HCT116 (cell line): Measurements from ENCODE around the gene TMIE. TPM values are rescaled to one million over a fixed set of nuclear protein-coding genes. Genes with fewer than 3 reads are reported as not detected.

Source experiments
- ATAC-seq: fragments of 200-7000 bp; cut with Tn5 transposase; 2 replicates; pipeline ENCODE4 v1.9.1; 2020; ENCODE audit warnings: mild to moderate bottlenecking, moderate library complexity
- BruUV-seq: library from RNA; stranded (reverse); fragments of 400-500 nt; replicated peaks from 2 replicates; lab custom pipeline; 2021; lab: Mats Ljungman, UMichigan
- CTCF ChIA-PET: fragments of 300-600 bp; sonication (Branson Sonifier 250); formaldehyde crosslinking; loops from one replicate; lab custom pipeline; 2021; ENCODE audit warnings: antibody characterized with exemption; lab: Charles Lee
- POLR2A ChIA-PET: fragments of 300-600, 350-600 bp; sonication (Branson Sonifier 250); formaldehyde crosslinking; loops from one replicate; lab custom pipeline; 2021; ENCODE audit warnings: antibody characterized with exemption; lab: Charles Lee
- RAD21 ChIA-PET, 2 experiments: fragments of 300-600 bp; sonication (Branson Sonifier 250); formaldehyde crosslinking; loops; one replicate each; lab custom pipeline; 2023; ENCODE audit warnings: low total read pairs in 2 of 2; ENCODE audit not compliant: uncharacterized antibody in 2 of 2, unreplicated experiment in 2 of 2, low non-redundant PET in 1 of 2; lab: Charles Lee
- DNase-seq: peaks from one replicate; pipeline ENCODE4 v3.0.0-alpha.2; 2010; ENCODE audit warnings: low read depth, low spot score
- H2AFZ ChIP-seq: fragments of 200-600 bp; shearing (Covaris generic), sonication (generic); 2 replicates; pipeline ENCODE4 v1.6.1; 2017; ENCODE audit warnings: low read depth, mixed run types, mixed read lengths, antibody characterized with exemption, low read length; ENCODE audit not compliant: poor library complexity, severe bottlenecking
- H3K27ac ChIP-seq: 2 replicates; pipeline ENCODE4 v1.5.1; 2012; ENCODE audit warnings: low read depth, low read length
- H3K27me3 ChIP-seq: fragments of 200-600 bp; sonication (generic); 2 replicates; pipeline ENCODE4 v1.6.1; 2016; ENCODE audit warnings: mixed run types, low read length, mixed read lengths; ENCODE audit not compliant: insufficient read depth
- H3K36me3 ChIP-seq, 2 experiments: fragments of 200-500 bp in 1 of 2; fragments of 200-600 bp in 1 of 2; sonication (Bioruptor generic) in 1 of 2; sonication (generic) in 1 of 2; 2 replicates each; pipeline versions ENCODE4 v1.5.1 to v1.6.1; 2014 to 2016; ENCODE audit warnings: low read length in 2 of 2, inconsistent platforms in 1 of 2, mixed read lengths in 1 of 2, mixed run types in 1 of 2; ENCODE audit not compliant: insufficient read depth in 2 of 2, control insufficient read depth in 1 of 2
- H3K4me1 ChIP-seq, 2 experiments: fragments of 200-600 bp in 1 of 2; sonication (generic) in 1 of 2; 2 replicates each; pipeline versions ENCODE4 v1.5.1 to v1.6.1; 2012 to 2017; ENCODE audit warnings: low read length in 2 of 2, inconsistent platforms in 1 of 2, mild to moderate bottlenecking in 1 of 2, mixed read lengths in 1 of 2, mixed run types in 1 of 2, moderate library complexity in 1 of 2; ENCODE audit not compliant: insufficient read depth in 2 of 2, control insufficient read depth in 1 of 2
- H3K4me2 ChIP-seq: fragments of 200-600 bp; sonication (generic); 2 replicates; pipeline ENCODE4 v1.6.1; 2017; ENCODE audit warnings: mixed run types, low read length, mixed read lengths
- H3K4me3 ChIP-seq, 2 experiments: fragments of 200-600 bp in 1 of 2; sonication (generic) in 1 of 2; replicated peaks in 1 of 2; 2 replicates each; pipeline ENCODE4 v1.5.1; 2011 to 2016; ENCODE audit warnings: low read length in 2 of 2, control low read depth in 1 of 2, low read depth in 1 of 2, mild to moderate bottlenecking in 1 of 2, mixed read lengths in 1 of 2, mixed run types in 1 of 2
- H3K79me2 ChIP-seq: fragments of 200-600 bp; sonication (generic); 2 replicates; pipeline ENCODE4 v1.6.1; 2017; ENCODE audit warnings: mild to moderate bottlenecking, mixed run types, low read length, moderate library complexity, mixed read lengths; ENCODE audit not compliant: insufficient read depth
- H3K9ac ChIP-seq: fragments of 200-600 bp; sonication (generic); 2 replicates; pipeline ENCODE4 v1.6.1; 2016; ENCODE audit warnings: low read length, mixed read lengths
- H3K9me2 ChIP-seq: fragments of 200-600 bp; sonication (generic), shearing (Covaris generic); 2 replicates; pipeline ENCODE4 v1.6.1; 2017; ENCODE audit warnings: mixed run types, mild to moderate bottlenecking, moderate library complexity; ENCODE audit not compliant: insufficient read depth
- H3K9me3 ChIP-seq, 2 experiments: fragments of 200-500 bp in 1 of 2; fragments of 200-600 bp in 1 of 2; sonication (Bioruptor generic) in 1 of 2; sonication (generic) in 1 of 2; 2 replicates each; pipeline ENCODE4 v1.6.1; 2014 to 2017; ENCODE audit warnings: low read length in 2 of 2, mixed read lengths in 2 of 2, inconsistent platforms in 1 of 2, low read depth in 1 of 2, mild to moderate bottlenecking in 1 of 2, mixed run types in 1 of 2, moderate library complexity in 1 of 2; ENCODE audit not compliant: control insufficient read depth in 1 of 2, insufficient read depth in 1 of 2
- H4K20me1 ChIP-seq: fragments of 200-600 bp; sonication (generic), shearing (Covaris generic); 2 replicates; pipeline ENCODE4 v1.6.1; 2017; ENCODE audit warnings: mixed run types, mild to moderate bottlenecking, moderate library complexity; ENCODE audit not compliant: insufficient read depth
- CBX3 ChIP-seq: IDR thresholded peaks from 2 replicates; pipeline ENCODE4 v1.6.1; 2012; ENCODE audit warnings: low read depth
- CEBPB ChIP-seq: IDR thresholded peaks from 2 replicates; pipeline ENCODE4 v1.6.1; 2012; ENCODE audit warnings: low read depth
- EGR1 ChIP-seq: IDR thresholded peaks from 2 replicates; pipeline ENCODE4 v1.6.1; 2012; ENCODE audit warnings: low read depth
- ELF1 ChIP-seq: IDR thresholded peaks from 2 replicates; pipeline ENCODE4 v1.6.1; 2012; ENCODE audit warnings: low read depth, borderline replicate concordance
- EZH2 ChIP-seq: fragments of 200-600 bp; sonication (generic); IDR thresholded peaks from 2 replicates; pipeline ENCODE4 v1.6.1; 2017; ENCODE audit warnings: antibody characterized with exemption, mixed run types
- EZH2phosphoT487 ChIP-seq: fragments of 200-600 bp; IDR thresholded peaks from 2 replicates; pipeline ENCODE4 v1.6.1; 2018; ENCODE audit warnings: antibody characterized with exemption, borderline replicate concordance
- JUND ChIP-seq: IDR thresholded peaks from 2 replicates; pipeline ENCODE4 v1.6.1; 2012
- POLR2A ChIP-seq: IDR thresholded peaks from 2 replicates; pipeline ENCODE4 v1.7.0; 2011; ENCODE audit warnings: borderline replicate concordance; ENCODE audit not compliant: insufficient read depth, insufficient read length; ENCODE audit errors: extremely low read depth
- POLR2AphosphoS5 ChIP-seq: IDR thresholded peaks from 2 replicates; pipeline ENCODE4 v1.6.1; 2011; ENCODE audit warnings: mild to moderate bottlenecking, low read depth, low read length, moderate library complexity
- TCF7L2 ChIP-seq: IDR thresholded peaks from 2 replicates; pipeline ENCODE4 v1.7.0; 2011; ENCODE audit warnings: borderline replicate concordance, inconsistent platforms; ENCODE audit not compliant: insufficient read depth, insufficient read length; ENCODE audit errors: extremely low read depth
- YY1 ChIP-seq: IDR thresholded peaks from 2 replicates; pipeline ENCODE4 v1.6.1; 2011; ENCODE audit warnings: low read length, low read depth, moderate library complexity, mild to moderate bottlenecking; ENCODE audit not compliant: insufficient replicate concordance; ENCODE audit errors: extremely low read depth
- ZNF274 ChIP-seq: fragments of 200-500 bp; sonication (Bioruptor generic); IDR thresholded peaks from 2 replicates; pipeline ENCODE4 v1.6.1; 2014; ENCODE audit warnings: mild to moderate bottlenecking, low read depth, low read length, inconsistent platforms
- intact Hi-C: fragments of 100-400 bp; cut with micrococcal nuclease; formaldehyde crosslinking; loops from 2 replicates; pipeline ENCODE4 v1.10.0; 2022
- total RNA-seq: library from RNA; stranded (reverse); gene quantifications from one replicate; pipeline ENCODE4 v1.2.1, GENCODE V29; 2021; ENCODE audit not compliant: unreplicated experiment
- TF ChIP-seq, protein P1 (sequence below): IDR thresholded peaks from 2 replicates; pipeline ENCODE4 v1.6.1; 2012; ENCODE audit warnings: low read depth
- TF ChIP-seq, protein P2 (sequence below), 3 experiments: fragments of 200-600 bp in 1 of 3; sonication (generic) in 1 of 3; IDR thresholded peaks in 2 of 3; conservative IDR thresholded peaks in 1 of 3; 2 replicates each; pipeline ENCODE4 v1.5.1; 2012 to 2017; ENCODE audit warnings: low read depth in 2 of 3, low read length in 2 of 3, antibody characterized with exemption in 1 of 3, borderline replicate concordance in 1 of 3, control low read depth in 1 of 3, mild to moderate bottlenecking in 1 of 3, mixed read lengths in 1 of 3, mixed run types in 1 of 3, moderate library complexity in 1 of 3; ENCODE audit not compliant: insufficient read depth in 1 of 3

TMIE gene
- total RNA-seq, 1 experiment from 2014 or later = 0.74 TPM

DNA sequence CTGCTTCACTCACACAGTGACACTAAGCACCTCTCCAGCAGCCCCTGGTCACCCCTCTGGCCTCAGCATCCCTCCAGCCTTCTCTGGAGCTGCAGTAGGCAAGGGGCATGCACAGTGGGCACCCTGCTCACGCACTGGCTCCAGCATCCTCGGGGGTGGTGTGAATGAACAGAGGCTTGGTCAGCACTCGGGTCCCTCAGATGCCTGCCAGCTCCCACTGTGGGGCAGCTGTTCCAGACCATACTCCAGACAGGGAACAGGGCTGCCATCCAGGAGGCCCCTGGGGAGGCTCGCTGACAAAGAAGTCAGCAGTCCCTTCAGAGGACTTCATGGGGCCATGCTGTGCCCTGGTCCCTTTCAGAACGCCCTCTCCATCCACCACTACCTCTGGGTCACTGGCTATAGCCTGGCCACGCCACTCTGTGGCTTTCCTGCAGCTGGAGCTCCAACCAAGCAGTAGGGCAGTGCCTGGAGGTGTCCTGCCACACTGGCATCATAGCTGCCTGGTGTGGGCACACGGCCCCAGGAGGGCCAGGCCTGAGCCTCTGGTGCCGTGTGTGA is 34.1 kb upstream of the TMIE start:
- Histone ChIP-seq H3K9me2 (no peaks in the 10 kb centered on the region), H2AFZ (no peak overlapping the region), H3K79me2 (no peaks in the 10 kb centered on the region), H3K36me3 (no peaks in the 10 kb centered on the region), H3K4me2 (no peak overlapping the region), H4K20me1 (no peaks in the 10 kb centered on the region), H3K27me3 (no peaks in the 10 kb centered on the region), H3K4me1 (no peaks in the 10 kb centered on the region), H3K9ac (no peak overlapping the region), H3K4me3 (no peak overlapping the region), H3K9me3 (no peaks in the 10 kb centered on the region), H3K27ac (no peak overlapping the region)
- no TSS peak for BruUV-seq
- intact Hi-C loops = no loop called here
- no peak for ATAC-seq
- CTCF ChIA-PET = no interaction called here
- RAD21 ChIA-PET = no interaction called here
- DNase-seq = no peak
- TF ChIP-seq ELF1 = no peak
- TF ChIP-seq TCF7L2 = no peak
- TF ChIP-seq, protein P1, sequence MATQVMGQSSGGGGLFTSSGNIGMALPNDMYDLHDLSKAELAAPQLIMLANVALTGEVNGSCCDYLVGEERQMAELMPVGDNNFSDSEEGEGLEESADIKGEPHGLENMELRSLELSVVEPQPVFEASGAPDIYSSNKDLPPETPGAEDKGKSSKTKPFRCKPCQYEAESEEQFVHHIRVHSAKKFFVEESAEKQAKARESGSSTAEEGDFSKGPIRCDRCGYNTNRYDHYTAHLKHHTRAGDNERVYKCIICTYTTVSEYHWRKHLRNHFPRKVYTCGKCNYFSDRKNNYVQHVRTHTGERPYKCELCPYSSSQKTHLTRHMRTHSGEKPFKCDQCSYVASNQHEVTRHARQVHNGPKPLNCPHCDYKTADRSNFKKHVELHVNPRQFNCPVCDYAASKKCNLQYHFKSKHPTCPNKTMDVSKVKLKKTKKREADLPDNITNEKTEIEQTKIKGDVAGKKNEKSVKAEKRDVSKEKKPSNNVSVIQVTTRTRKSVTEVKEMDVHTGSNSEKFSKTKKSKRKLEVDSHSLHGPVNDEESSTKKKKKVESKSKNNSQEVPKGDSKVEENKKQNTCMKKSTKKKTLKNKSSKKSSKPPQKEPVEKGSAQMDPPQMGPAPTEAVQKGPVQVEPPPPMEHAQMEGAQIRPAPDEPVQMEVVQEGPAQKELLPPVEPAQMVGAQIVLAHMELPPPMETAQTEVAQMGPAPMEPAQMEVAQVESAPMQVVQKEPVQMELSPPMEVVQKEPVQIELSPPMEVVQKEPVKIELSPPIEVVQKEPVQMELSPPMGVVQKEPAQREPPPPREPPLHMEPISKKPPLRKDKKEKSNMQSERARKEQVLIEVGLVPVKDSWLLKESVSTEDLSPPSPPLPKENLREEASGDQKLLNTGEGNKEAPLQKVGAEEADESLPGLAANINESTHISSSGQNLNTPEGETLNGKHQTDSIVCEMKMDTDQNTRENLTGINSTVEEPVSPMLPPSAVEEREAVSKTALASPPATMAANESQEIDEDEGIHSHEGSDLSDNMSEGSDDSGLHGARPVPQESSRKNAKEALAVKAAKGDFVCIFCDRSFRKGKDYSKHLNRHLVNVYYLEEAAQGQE = no peak
- TF ChIP-seq YY1 = no peak
- POLR2A ChIA-PET = no interaction called here

DNA sequence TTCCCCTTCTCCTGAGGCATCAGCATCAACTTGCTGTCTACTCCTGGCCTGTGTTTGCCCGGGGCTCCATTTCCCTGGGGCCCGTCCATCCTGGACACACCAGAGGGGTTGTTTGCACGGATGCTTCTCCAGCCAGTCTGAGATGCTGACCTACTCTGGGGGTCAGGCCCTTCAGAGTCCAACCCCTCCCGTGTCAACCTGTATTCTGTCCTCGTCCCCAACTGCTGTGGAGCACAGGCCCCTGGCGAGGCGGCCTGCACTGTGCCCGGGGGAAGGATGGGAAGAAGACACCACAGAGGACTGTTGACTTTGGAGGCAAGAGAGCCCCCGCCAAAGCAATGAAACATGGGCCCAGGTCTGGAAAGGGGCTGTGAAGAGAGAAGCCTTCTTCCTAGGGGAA is 33.5 kb upstream of the TMIE start:
- H3K27me3 ChIP-seq = no peaks in the 10 kb centered on the region
- no peak overlapping the region for H2AFZ ChIP-seq
- ChIA-PET RAD21 (no interaction called here), CTCF (no interaction called here), POLR2A (no interaction called here)
- DNase-seq (no peak), ATAC-seq (no peak)
- H3K4me3 ChIP-seq = no peak overlapping the region
- no peak overlapping the region for H3K27ac ChIP-seq
- H4K20me1 ChIP-seq = no peaks in the 10 kb centered on the region
- intact Hi-C loops = no loop called here
- no peaks in the 10 kb centered on the region for H3K36me3 ChIP-seq
- no TSS peak for BruUV-seq
- H3K4me1 ChIP-seq = no peaks in the 10 kb centered on the region
- H3K79me2 ChIP-seq = no peaks in the 10 kb centered on the region
- H3K9me3 ChIP-seq = no peaks in the 10 kb centered on the region
- no peak overlapping the region for H3K4me2 ChIP-seq
- no peak overlapping the region for H3K9ac ChIP-seq
- no peaks in the 10 kb centered on the region for H3K9me2 ChIP-seq
- TF ChIP-seq JUND = no peak
- no peak for TF ChIP-seq CEBPB
- TF ChIP-seq, protein P2, sequence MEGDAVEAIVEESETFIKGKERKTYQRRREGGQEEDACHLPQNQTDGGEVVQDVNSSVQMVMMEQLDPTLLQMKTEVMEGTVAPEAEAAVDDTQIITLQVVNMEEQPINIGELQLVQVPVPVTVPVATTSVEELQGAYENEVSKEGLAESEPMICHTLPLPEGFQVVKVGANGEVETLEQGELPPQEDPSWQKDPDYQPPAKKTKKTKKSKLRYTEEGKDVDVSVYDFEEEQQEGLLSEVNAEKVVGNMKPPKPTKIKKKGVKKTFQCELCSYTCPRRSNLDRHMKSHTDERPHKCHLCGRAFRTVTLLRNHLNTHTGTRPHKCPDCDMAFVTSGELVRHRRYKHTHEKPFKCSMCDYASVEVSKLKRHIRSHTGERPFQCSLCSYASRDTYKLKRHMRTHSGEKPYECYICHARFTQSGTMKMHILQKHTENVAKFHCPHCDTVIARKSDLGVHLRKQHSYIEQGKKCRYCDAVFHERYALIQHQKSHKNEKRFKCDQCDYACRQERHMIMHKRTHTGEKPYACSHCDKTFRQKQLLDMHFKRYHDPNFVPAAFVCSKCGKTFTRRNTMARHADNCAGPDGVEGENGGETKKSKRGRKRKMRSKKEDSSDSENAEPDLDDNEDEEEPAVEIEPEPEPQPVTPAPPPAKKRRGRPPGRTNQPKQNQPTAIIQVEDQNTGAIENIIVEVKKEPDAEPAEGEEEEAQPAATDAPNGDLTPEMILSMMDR (IDR thresholded peaks at IDR 0.05 in 2 of 3, conservative IDR thresholded peaks at IDR 0.05 in 1 of 3; ENCODE audit: borderline replicate concordance in 1 of 3, insufficient read depth in 1 of 3, low read depth in 2 of 3, low read length in 2 of 3) = no peak
- TF ChIP-seq POLR2A = no peak
- TF ChIP-seq EGR1 = no peak
- TF ChIP-seq CBX3 = no peak
- no peak for TF ChIP-seq POLR2AphosphoS5
- no peak for TF ChIP-seq ELF1
- no peak for TF ChIP-seq ZNF274
- no peak for TF ChIP-seq EZH2
- no peak for TF ChIP-seq EZH2phosphoT487
